RCC 7860 (cell line): Measurements from ENCODE around the gene ASB7.
"Not testable (repeated sequence)": the region's sequence is repeated elsewhere in the genome, so short reads cannot be mapped to it uniquely, and the experiment has no call there.

Experiments
- DNase-seq: peaks from one replicate; pipeline ENCODE4 v3.0.0-alpha.2; 2015; ENCODE audit warnings: low spot score
- FAIRE-seq: peaks from 2 replicates; lab custom pipeline; 2012; peaks lifted over from hg19 to GRCh38; lab: Jason Lieb, UNC

The ASB7 gene

DNA sequence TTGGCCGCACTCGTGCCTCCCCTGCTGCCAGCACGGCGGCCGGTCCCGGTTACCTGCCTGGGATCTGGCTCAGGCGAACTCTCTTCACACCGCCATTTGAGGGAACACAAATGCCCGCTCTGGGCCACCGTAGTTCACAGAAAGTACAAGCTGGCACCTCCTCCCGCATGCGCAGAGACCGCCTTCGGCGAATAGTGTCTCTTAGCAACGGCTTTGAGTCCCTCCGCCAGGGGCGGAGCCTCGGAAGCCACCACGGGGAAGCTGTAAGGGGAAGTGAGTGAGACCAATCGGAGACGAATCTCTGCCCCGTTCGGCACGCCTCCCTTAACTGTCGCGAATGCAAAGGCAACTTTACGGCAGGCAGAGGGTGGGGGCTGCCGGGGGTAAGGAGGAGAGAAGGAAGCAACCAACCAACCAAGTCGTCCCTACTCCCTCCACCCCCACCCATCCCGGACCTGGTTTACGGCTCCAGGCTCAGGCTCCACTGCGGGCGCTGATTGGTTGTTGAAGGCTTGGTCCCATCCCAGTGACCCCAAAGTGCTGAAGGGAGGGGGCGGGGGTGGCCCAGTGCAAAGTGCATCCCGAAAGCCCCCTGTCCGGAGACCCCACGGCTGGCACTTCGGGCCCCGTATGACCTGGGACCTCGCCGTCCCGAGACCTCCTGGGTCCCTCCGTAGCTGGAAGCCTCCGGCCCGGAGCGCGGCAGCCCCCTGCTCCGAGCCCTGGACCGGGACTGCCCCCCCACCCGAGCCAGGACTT, at the start of gene ASB7, which contains the start of gene LINS1:
ASB7 (plus strand) TSS at position 526 of the 759 bp plus-strand sequence. CDS start 9,628 bp downstream, outside the sequence.
LINS1 (minus strand) TSS at position 121 of the 759 bp plus-strand sequence. CDS start 21,342 bp downstream, outside the sequence.
- DNase-seq, result peak; percentile 99
- peak; percentile 93 for FAIRE-seq

- FAIRE-seq, result no peak
- no peak for DNase-seq
These were observed 48.9 kb upstream of the ASB7 start for GRCh38 chr15:100553468-100553867.

DNA sequence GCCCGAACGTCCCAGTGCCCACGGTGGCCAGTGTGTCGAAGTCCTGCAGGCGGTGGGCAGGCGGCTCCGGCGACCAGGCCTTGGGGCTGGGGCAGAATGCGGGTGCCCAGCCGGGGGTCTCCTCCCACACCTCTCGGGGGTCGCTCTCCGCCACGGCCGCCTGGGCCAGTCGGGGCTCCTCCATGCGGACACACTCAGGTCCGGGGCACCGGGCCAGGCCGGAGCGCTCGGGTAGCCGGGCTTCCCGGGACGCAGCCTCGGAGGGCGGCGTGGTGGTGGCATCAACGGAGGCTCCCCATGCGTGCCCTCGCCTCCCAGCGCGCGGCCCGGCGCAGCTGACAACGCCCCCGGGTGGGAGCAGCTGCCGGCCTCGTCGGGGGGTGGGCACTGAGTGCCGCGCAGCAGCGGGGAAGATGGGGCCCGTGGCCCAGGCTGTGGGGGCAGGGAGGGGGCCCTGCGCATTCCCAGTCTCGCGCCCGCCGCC, 43.6 kb upstream of the ASB7 start:
- FAIRE-seq, result no peak
- no peak for DNase-seq

DNA sequence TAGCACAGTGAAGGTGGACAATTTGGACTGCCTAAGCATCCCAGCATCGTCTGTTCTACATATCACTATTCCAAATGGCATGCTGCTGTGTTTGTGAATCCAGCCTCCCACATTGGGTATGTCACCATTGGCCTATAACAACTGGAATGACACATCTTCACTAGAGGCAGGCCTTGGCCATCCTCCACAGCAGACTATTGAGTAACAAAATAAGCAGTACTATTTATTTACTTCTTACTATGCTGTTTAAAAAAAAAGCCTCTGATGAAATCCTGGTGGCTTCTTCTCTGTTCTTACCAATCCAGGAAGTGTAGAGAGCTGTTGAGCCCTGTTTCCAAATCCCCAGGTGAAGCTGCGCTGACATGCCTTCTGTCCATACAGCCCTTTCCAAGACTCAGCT, 43.1 kb upstream of the ASB7 start:
- no peak for DNase-seq
- FAIRE-seq, result no peak

- DNase-seq, result no peak
- FAIRE-seq, result no peak
These were observed 42.1 kb upstream of the ASB7 start for GRCh38 chr15:100560323-100560722.

- DNase-seq (no peak), FAIRE-seq (no peak)
These were observed 36.8 kb upstream of the ASB7 start for GRCh38 chr15:100565591-100565990.

GRCh38 chr15:100566850-100567628, 35.4 kb upstream of the ASB7 start:
- DNase-seq (no peak), FAIRE-seq (no peak)

DNA sequence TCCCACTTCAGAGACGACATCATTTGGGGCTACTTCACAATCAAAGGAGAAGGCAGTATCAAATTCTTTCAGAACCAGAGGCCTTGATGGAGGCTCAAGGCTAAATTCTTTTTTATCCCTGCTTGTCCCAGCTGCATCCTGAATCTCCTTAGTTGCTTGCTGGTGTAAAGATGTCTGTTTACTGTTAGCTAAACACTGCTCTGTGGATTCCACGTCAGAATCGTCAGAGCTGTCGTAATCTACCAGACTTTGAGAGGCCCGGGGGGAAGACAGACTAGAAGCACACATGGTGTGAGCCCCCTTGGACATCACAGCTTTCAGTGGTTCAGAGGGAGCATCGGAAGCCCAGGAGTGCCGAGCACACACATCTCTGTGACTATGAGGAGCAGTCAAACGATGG, 33.0 kb upstream of the ASB7 start:
- DNase-seq (no peak), FAIRE-seq (no peak)

- no peak for FAIRE-seq
These were observed 32.1 kb upstream of the ASB7 start for GRCh38 chr15:100570275-100570674.

DNA sequence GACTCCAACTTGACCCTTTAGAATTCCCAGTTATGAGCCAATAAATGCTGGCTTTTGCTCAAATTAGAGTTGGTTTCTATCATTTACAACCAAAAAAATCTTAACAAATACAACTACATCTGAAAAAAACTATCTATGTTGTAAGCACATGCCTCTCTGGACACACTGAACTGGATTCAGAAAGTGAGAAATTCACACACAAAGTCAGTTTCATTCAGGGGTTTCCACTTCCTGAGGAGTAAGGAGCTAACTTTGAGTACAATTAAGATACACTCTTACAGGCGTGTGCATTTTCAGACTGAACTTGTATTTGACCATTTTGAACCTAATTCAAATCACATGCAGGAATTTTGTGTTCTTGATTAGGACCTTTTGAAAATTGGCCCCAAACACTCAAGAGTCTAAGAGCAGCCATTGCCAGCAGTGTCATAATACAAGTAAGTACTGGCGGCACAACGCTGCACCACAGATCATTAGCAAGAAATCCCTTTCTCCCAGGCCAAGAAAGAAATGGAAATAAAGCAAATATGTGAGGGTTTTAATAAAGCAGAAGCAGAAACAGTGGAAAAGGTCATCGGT, 31.6 kb upstream of the ASB7 start:
- DNase-seq (no peak), FAIRE-seq (no peak)

More at GRCh38 chr15:100570275-100570674, 32.1 kb upstream of the ASB7 start:
- DNase-seq, result no peak

- DNase-seq (no peak), FAIRE-seq (no peak)
These were observed 30.7 kb upstream of the ASB7 start for GRCh38 chr15:100571592-100572167.

DNA sequence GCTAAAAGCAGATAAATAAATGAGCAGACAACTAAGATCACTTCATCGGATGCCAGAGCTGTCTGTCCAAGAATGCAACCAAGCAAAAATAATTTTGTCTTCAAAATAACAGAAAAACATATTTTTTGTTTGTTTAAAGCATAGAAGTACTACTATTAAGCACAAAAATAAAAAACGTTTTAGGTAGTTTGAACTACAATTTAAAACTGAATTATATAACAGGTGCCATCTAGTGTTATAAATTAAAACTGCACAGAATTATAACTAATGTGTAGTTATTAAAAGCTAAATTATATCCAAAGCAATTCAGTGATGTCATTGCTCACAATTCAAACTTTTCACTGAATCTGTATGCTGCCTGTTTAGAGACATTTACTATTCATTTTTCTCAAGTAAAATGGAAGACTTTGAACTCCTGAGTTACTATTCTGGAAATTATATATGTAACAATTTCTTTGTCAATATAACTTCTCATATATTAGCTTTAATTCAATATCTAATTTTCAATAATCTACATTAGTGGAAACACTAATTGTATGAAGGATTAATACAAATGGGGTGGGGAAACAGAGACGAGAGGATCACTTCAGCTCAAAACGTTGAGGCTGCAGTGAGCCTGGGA, 29.9 kb upstream of the ASB7 start:
- FAIRE-seq (peak; percentile 76), DNase-seq (peak; percentile 24)

DNA sequence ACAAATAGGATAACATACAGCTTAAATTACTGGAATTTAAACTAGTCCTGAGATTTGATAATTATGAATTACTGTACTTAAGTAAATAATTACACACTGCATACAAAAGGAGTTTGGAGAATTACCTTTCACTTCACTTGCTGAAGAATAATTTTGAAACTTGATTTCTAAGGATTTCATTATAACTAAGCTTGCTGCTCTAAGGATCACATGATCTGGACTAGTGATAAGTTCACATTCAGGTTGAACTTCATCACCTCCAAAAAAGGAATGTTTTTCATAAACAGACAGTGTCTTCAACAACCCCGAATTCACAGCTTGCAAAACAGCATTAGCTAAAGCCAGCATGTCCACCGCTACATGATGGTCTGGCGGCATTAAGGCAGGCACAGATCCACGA, 28.9 kb upstream of the ASB7 start:
- FAIRE-seq, result no peak

GRCh38 chr15:100580414-100580813, 22.0 kb upstream of the ASB7 start:
- DNase-seq, result no peak
- no peak for FAIRE-seq

More for the DNA sequence above, 28.9 kb upstream of the ASB7 start:
- no peak for DNase-seq

GRCh38 chr15:100588638-100589242, 13.6 kb upstream of the ASB7 start:
- no peak for FAIRE-seq
- no peak for DNase-seq

- FAIRE-seq, DNase-seq: not testable (repeated sequence)
These were observed 11.2 kb upstream of the ASB7 start for GRCh38 chr15:100591163-100591562.

DNA sequence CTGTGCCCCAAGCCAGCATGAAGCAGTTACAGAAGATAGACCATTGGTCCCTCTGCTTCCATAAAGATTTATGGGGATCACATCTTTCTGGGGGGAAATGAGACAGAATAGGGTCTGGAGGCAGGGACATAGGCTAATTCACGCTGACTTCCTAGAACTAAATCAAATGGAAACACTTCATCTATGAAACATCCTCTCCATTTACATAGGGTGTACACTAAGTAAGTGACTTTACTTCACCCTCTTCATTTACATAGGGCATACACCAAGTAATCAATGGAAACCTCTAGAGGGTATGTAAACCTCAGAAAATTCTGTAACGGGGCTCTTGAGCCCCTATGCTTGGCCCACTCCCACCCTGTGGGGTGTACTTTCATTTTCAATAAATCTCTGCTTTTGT, 10.6 kb upstream of the ASB7 start:
- FAIRE-seq, result no peak
- no peak for DNase-seq

- no peak for DNase-seq
These were observed 9.5 kb upstream of the ASB7 start for GRCh38 chr15:100592898-100593297.

DNA sequence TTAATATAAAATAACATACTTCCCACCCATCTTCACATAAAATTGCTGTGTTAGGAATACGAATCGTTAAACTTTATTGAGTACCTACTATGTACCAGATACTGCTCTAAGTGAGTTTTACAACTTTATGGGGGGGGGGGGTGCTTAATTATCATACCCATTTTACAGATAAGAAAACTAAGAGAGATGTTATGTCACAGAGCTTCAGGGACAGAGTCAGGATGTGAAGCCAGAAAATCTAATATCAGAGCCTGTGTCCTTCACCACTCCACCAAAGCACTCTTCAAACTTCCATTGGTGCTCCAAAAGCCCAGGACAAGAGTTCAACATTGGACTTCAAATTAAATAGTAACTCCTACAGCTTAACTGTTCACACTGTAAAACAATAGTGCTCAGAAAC, 9.0 kb upstream of the ASB7 start:
- FAIRE-seq, result no peak
- no peak for DNase-seq

More at GRCh38 chr15:100592898-100593297, 9.5 kb upstream of the ASB7 start:
- no peak for FAIRE-seq

- no peak for FAIRE-seq
These were observed 6.4 kb upstream of the ASB7 start for GRCh38 chr15:100595964-100596363.

More at GRCh38 chr15:100595964-100596363, 6.4 kb upstream of the ASB7 start:
- no peak for DNase-seq
